GM19193 (cell line): Measurements from ENCODE around the gene ETV6.
A peak's percentile ranks its signal among the peaks of the same experiment; 100 is the strongest.

ENCODE experiments used
- POLR2A ChIP-seq: IDR thresholded peaks from 4 replicates; pipeline ENCODE4 v1.6.1; 2011; ENCODE audit not compliant: insufficient read depth, insufficient read length; ENCODE audit errors: extremely low read depth

ETV6 gene

GRCh38 chr12:11807458-11807857 is 158.0 kb downstream of the ETV6 start:
- no peak for TF ChIP-seq POLR2A

GRCh38 chr12:11808931-11809330 is 159.5 kb downstream of the ETV6 start:
- no peak for TF ChIP-seq POLR2A

- TF ChIP-seq POLR2A, result no peak
These were observed 160.7 kb downstream of the ETV6 start for GRCh38 chr12:11810206-11810545.

- TF ChIP-seq POLR2A, result no peak
These were observed 161.5 kb downstream of the ETV6 start for GRCh38 chr12:11811008-11811407.

GRCh38 chr12:11812241-11812585 is 162.7 kb downstream of the ETV6 start:
- no peak for TF ChIP-seq POLR2A

GRCh38 chr12:11812586-11813437 is 163.3 kb downstream of the ETV6 start:
- peak; percentile 45 for TF ChIP-seq POLR2A

- no peak for TF ChIP-seq POLR2A
These were observed 164.0 kb downstream of the ETV6 start for GRCh38 chr12:11813438-11813813.

GRCh38 chr12:11814374-11814773 is 164.9 kb downstream of the ETV6 start:
- no peak for TF ChIP-seq POLR2A

GRCh38 chr12:11815397-11815796 is 165.9 kb downstream of the ETV6 start:
- no peak for TF ChIP-seq POLR2A

- TF ChIP-seq POLR2A, result no peak
These were observed 170.2 kb downstream of the ETV6 start for GRCh38 chr12:11819643-11820042.

GRCh38 chr12:11820476-11820875 is 171.0 kb downstream of the ETV6 start:
- no peak for TF ChIP-seq POLR2A

- no peak for TF ChIP-seq POLR2A
These were observed 172.1 kb downstream of the ETV6 start for GRCh38 chr12:11821386-11822080.

GRCh38 chr12:11822081-11822834 is 172.8 kb downstream of the ETV6 start:
- peak; percentile 15 for TF ChIP-seq POLR2A

- TF ChIP-seq POLR2A, result no peak
These were observed 173.6 kb downstream of the ETV6 start for GRCh38 chr12:11823043-11823442.

GRCh38 chr12:11823593-11823992 is 174.1 kb downstream of the ETV6 start:
- TF ChIP-seq POLR2A, result no peak
